K562 (cell line): Measurements from ENCODE around the gene FRMD4A. TPM values are rescaled to one million over a fixed set of nuclear protein-coding genes. Genes with fewer than 3 reads are reported as not detected.

Experiments used
- ATAC-seq: fragments of 200-7000 bp; cut with Tn5 transposase; 3 replicates; pipeline ENCODE4 v1.9.1; 2020; ENCODE audit warnings: moderate library complexity
- BruUV-seq: library from RNA; stranded (reverse); fragments of 400-500 nt; replicated peaks from 2 replicates; lab custom pipeline; 2021; lab: Mats Ljungman, UMichigan
- CTCF ChIA-PET: fragments of 300-600 bp; formaldehyde crosslinking; extraction: SDS; loops from one replicate; lab custom pipeline; 2021; ENCODE audit warnings: low intra/inter-chr PET ratio; lab: Yijun Ruan, JAX
- POLR2A ChIA-PET: fragments of 300-600, 350-650 bp; sonication (Branson Sonifier 250); formaldehyde crosslinking; extraction: SDS; loops from one replicate; lab custom pipeline; 2021; ENCODE audit warnings: antibody characterized with exemption, inconsistent platforms; lab: Yijun Ruan, JAX
- DNase-seq, 4 experiments: peaks; one replicate each; pipeline versions ENCODE4 v3.0.0 to v3.0.0-alpha.2; 2011 to 2018; ENCODE audit warnings: low spot score in 3 of 4, mixed read lengths in 3 of 4; ENCODE audit errors: extremely low read depth in 1 of 4
- FAIRE-seq: peaks from 2 replicates; lab custom pipeline; 2011; peaks lifted over from hg19 to GRCh38; lab: Jason Lieb, UNC
- H2AFZ ChIP-seq: 2 replicates; pipeline ENCODE4 v1.6.0; 2011; ENCODE audit warnings: low read depth, low read length, control low read depth, inconsistent platforms
- H3K27ac ChIP-seq: fragments of 200-600 bp; 3 replicates; pipeline ENCODE4 v1.8.0; 2011; ENCODE audit warnings: low read depth, mild to moderate bottlenecking, control low read depth, inconsistent platforms, low read length, moderate library complexity, mixed read lengths; ENCODE audit errors: extremely low read depth
- H3K27me3 ChIP-seq, 2 experiments: fragments of 300-600 bp in 1 of 2; 2 replicates in 1 of 2; 3 replicates in 1 of 2; pipeline versions ENCODE4 v1.6.0 to v1.8.0; 2011; ENCODE audit warnings: inconsistent platforms in 2 of 2, low read length in 2 of 2, mild to moderate bottlenecking in 1 of 2, mixed read lengths in 1 of 2, moderate library complexity in 1 of 2; ENCODE audit not compliant: control insufficient read depth in 2 of 2, insufficient read depth in 2 of 2
- H3K36me3 ChIP-seq: fragments of 300-600 bp; 3 replicates; pipeline ENCODE4 v1.8.0; 2011; ENCODE audit warnings: mild to moderate bottlenecking, low read length, inconsistent platforms; ENCODE audit not compliant: control insufficient read depth, insufficient read depth
- H3K4me1 ChIP-seq, 2 experiments: fragments of 200-600 bp in 1 of 2; replicated peaks in 1 of 2; 2 replicates in 1 of 2; 3 replicates in 1 of 2; pipeline versions ENCODE4 v1.5.1 to v1.8.0; 2011; ENCODE audit warnings: inconsistent platforms in 2 of 2, low read length in 2 of 2, mild to moderate bottlenecking in 1 of 2, mixed read lengths in 1 of 2, moderate library complexity in 1 of 2; ENCODE audit not compliant: control insufficient read depth in 2 of 2, insufficient read depth in 2 of 2
- H3K4me2 ChIP-seq: 2 replicates; pipeline ENCODE4 v1.6.1; 2011; ENCODE audit warnings: low read length, control low read depth, inconsistent platforms, mixed read lengths; ENCODE audit not compliant: insufficient read depth
- H3K4me3 ChIP-seq: fragments of 200-600 bp; sonication (generic), shearing (Covaris generic); 2 replicates; pipeline ENCODE4 v1.5.1; 2016; ENCODE audit warnings: control low read depth, inconsistent platforms
- H3K79me2 ChIP-seq: fragments of 200-600 bp; 3 replicates; pipeline ENCODE4 v1.8.0; 2011; ENCODE audit warnings: low read length, inconsistent platforms; ENCODE audit not compliant: control insufficient read depth, insufficient read depth
- H3K9ac ChIP-seq, 2 experiments: 2 replicates each; pipeline versions ENCODE4 v1.6.0 to v1.6.1; 2011; ENCODE audit warnings: low read depth in 2 of 2, low read length in 2 of 2, control low read depth in 1 of 2, inconsistent platforms in 1 of 2, mild to moderate bottlenecking in 1 of 2, mixed read lengths in 1 of 2; ENCODE audit not compliant: insufficient read depth in 1 of 2
- H3K9me1 ChIP-seq: one replicate; pipeline ENCODE4 v1.6.0; 2011; ENCODE audit warnings: inconsistent platforms, mild to moderate bottlenecking, low read length, moderate library complexity; ENCODE audit not compliant: control insufficient read depth, insufficient read depth
- H3K9me3 ChIP-seq: replicated peaks from 2 replicates; pipeline ENCODE4 v1.5.1; 2011; ENCODE audit warnings: low read depth, low read length, inconsistent platforms; ENCODE audit not compliant: control insufficient read depth, insufficient read depth
- H4K20me1 ChIP-seq: replicated peaks from 2 replicates; pipeline ENCODE4 v1.6.1; 2011; ENCODE audit warnings: low read length, inconsistent platforms, mixed read lengths; ENCODE audit not compliant: control insufficient read depth, insufficient read depth
- BACH1 ChIP-seq: fragments of 200-800 bp; sonication (Bioruptor generic); IDR thresholded peaks from 2 replicates; pipeline ENCODE4 v1.6.1; 2016; ENCODE audit warnings: missing genetic modification characterization, missing compliant biosample characterization
- BRD9 ChIP-seq: fragments of 450-650 bp; IDR thresholded peaks from 2 replicates; pipeline ENCODE4 v1.6.1; 2018; ENCODE audit warnings: low read depth; ENCODE audit not compliant: partially characterized antibody
- E2F8 ChIP-seq: fragments of 450-650 bp; IDR thresholded peaks from 2 replicates; pipeline ENCODE4 v1.7.1; 2018; ENCODE audit warnings: mild to moderate bottlenecking, low read depth; ENCODE audit not compliant: partially characterized antibody
- FOXM1 ChIP-seq, 2 experiments: fragments of 450-650 bp in 1 of 2; sonication (generic) in 1 of 2; formaldehyde crosslinking in 1 of 2; IDR thresholded peaks; 2 replicates each; pipeline versions ENCODE4 v1.6.1 to v1.9.0; 2017 to 2022; ENCODE audit warnings: low read depth in 2 of 2, mild to moderate bottlenecking in 2 of 2, missing genetic modification reagents in 1 of 2, moderate library complexity in 1 of 2
- KLF16 ChIP-seq: IDR thresholded peaks from 2 replicates; pipeline ENCODE4 v1.6.1; 2016; ENCODE audit warnings: antibody characterized with exemption
- MAFG ChIP-seq: fragments of 450-650 bp; conservative IDR thresholded peaks from 2 replicates; pipeline ENCODE4 v1.6.1; 2016; ENCODE audit warnings: missing genetic modification characterization, missing compliant biosample characterization
- NR2C1 ChIP-seq, 2 experiments: fragments of 450-650 bp; IDR thresholded peaks; 2 replicates each; pipeline ENCODE4 v1.6.1; 2017; ENCODE audit warnings: mild to moderate bottlenecking in 2 of 2, antibody characterized with exemption in 1 of 2, inconsistent platforms in 1 of 2, missing compliant biosample characterization in 1 of 2, missing genetic modification characterization in 1 of 2
- SPI1 ChIP-seq: IDR thresholded peaks from 2 replicates; pipeline ENCODE4 v1.6.1; 2011; ENCODE audit warnings: low read depth, low read length, control low read depth, borderline replicate concordance
- ZFP30 ChIP-seq: fragments of 250-450 bp; sonication (Bioruptor Pico); IDR thresholded peaks from 2 replicates; pipeline ENCODE4 v1.8.0; 2022; ENCODE audit warnings: moderate library complexity, mild to moderate bottlenecking, inconsistent platforms, borderline replicate concordance
- ZNF280B ChIP-seq: fragments of 250-450 bp; sonication (Bioruptor Pico); IDR thresholded peaks from 2 replicates; pipeline ENCODE4 v1.5.1; 2021; ENCODE audit warnings: mild to moderate bottlenecking
- ZNF445 ChIP-seq: fragments of 250-450 bp; sonication (Bioruptor Pico); IDR thresholded peaks from 2 replicates; pipeline ENCODE4 v1.4.0; 2020; ENCODE audit warnings: low read depth, mild to moderate bottlenecking, moderate library complexity
- ZNF561 ChIP-seq: fragments of 450-650 bp; formaldehyde crosslinking; conservative IDR thresholded peaks from 2 replicates; pipeline ENCODE4 v1.4.0; 2020; ENCODE audit warnings: mild to moderate bottlenecking, moderate library complexity
- ZNF699 ChIP-seq: fragments of 250-450 bp; sonication (Bioruptor Pico); IDR thresholded peaks from 2 replicates; pipeline ENCODE4 v1.8.0; 2021; ENCODE audit warnings: mild to moderate bottlenecking, moderate library complexity; ENCODE audit not compliant: insufficient replicate concordance
- ZZZ3 ChIP-seq: fragments of 450-650 bp; IDR thresholded peaks from 2 replicates; pipeline ENCODE4 v1.6.1; 2016; ENCODE audit warnings: antibody characterized with exemption, mild to moderate bottlenecking, moderate library complexity
- WGBS: fragments of 100-300 bp; shearing (Covaris generic); methylation state at CpG from one replicate; pipeline ENCODE4 v1.1.6; 2016; ENCODE audit warnings: low coverage, mixed read lengths; ENCODE audit not compliant: insufficient coverage; ENCODE audit errors: missing lambda C conversion rate; 5-methylcytosine and 5-hydroxymethylcytosine counted together
- in situ Hi-C: fragments of 300-500 bp; cut with MboI; formaldehyde crosslinking; loops from 4 replicates; pipeline ENCODE4 v1.15.0; 2018; ENCODE audit warnings: inconsistent platforms, mixed read lengths
- intact Hi-C: fragments of 100-400 bp; cut with micrococcal nuclease; formaldehyde crosslinking; loops from 2 replicates; pipeline ENCODE4 v1.14.2; 2022
- polyA plus RNA-seq, 8 experiments: library from polyadenylated mRNA; depleted of rRNA in 4 of 8; stranded (reverse) in 5 of 8; unstranded in 3 of 8; fragments of >200 nt; fragmentation: Nextera tagmentation in 2 of 8; fragmentation: Illumina TruSeq in 1 of 8; extraction: Ambion mirVana in 2 of 8; extraction: Trizol in 1 of 8; gene quantifications; 2 replicates each; pipeline versions ENCODE4 v1.2.1 to v1.2.3, GENCODE V29; 2011 to 2014; ENCODE audit warnings: inconsistent platforms in 1 of 8, missing spikeins in 1 of 8
- total RNA-seq, 7 experiments: library from RNA; depleted of rRNA in 6 of 7; stranded (reverse); fragments of >200 nt in 6 of 7; fragmentation: Illumina TruSeq in 2 of 7; extraction: Trizol in 2 of 7; gene quantifications; 2 replicates each; pipeline versions ENCODE4 v1.2.1 to v1.2.3, GENCODE V29; 2011 to 2021; ENCODE audit warnings: low replicate concordance in 1 of 7
- TF ChIP-seq, protein P1 (sequence below): sonication (generic); formaldehyde crosslinking; IDR thresholded peaks from 2 replicates; pipeline ENCODE4 v1.8.0; 2022; ENCODE audit warnings: mild to moderate bottlenecking, low read depth, missing genetic modification reagents

FRMD4A gene
- total and polyA plus RNA-seq, 9 of the 15 experiments (the other 6 are each of a cell fraction or from before 2014, with no cell fraction given), result 0.80 to 5.2 (median 3.0) TPM

- ATAC-seq (no peak), DNase-seq (no peak)
- Histone ChIP-seq H2AFZ (no peak overlapping the region), H3K4me3 (no peak overlapping the region), H3K36me3 (no peaks in the 10 kb centered on the region), H3K4me2 (no peak overlapping the region)
- BruUV-seq, result no TSS peak
- in situ Hi-C loops, result no loop called here
- TF ChIP-seq ZZZ3, result no peak
- no peak for TF ChIP-seq E2F8
- TF ChIP-seq ZFP30 (CRISPR knock-in tag), result no peak
- no peak for TF ChIP-seq ZNF561
- TF ChIP-seq SPI1, result no peak
- TF ChIP-seq KLF16, result no peak
- no peak for TF ChIP-seq FOXM1 (IDR thresholded peaks at IDR 0.05; ENCODE audit: low read depth)
- no peak for TF ChIP-seq FOXM1 (CRISPR knock-in tag; IDR thresholded peaks at IDR 0.05; ENCODE audit: low read depth)
- no peak for TF ChIP-seq ZNF699 (CRISPR knock-in tag)
- no peak for TF ChIP-seq BRD9
- no peak for TF ChIP-seq MAFG (tag)
- TF ChIP-seq NR2C1 (IDR thresholded peaks at IDR 0.05), result no peak
- TF ChIP-seq NR2C1 (tag; IDR thresholded peaks at IDR 0.05), result no peak
- no peak for TF ChIP-seq ZNF445 (CRISPR knock-in tag)
- TF ChIP-seq, protein P1, sequence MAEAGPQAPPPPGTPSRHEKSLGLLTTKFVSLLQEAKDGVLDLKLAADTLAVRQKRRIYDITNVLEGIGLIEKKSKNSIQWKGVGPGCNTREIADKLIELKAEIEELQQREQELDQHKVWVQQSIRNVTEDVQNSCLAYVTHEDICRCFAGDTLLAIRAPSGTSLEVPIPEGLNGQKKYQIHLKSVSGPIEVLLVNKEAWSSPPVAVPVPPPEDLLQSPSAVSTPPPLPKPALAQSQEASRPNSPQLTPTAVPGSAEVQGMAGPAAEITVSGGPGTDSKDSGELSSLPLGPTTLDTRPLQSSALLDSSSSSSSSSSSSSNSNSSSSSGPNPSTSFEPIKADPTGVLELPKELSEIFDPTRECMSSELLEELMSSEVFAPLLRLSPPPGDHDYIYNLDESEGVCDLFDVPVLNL (CRISPR knock-in tag), result no peak
- TF ChIP-seq BACH1 (tag), result no peak
- no peak for TF ChIP-seq ZNF280B (CRISPR knock-in tag)
- TF ChIP-seq, all 486 proteins: peak for 0
- Histone ChIP-seq H3K27me3 (no peaks in the 10 kb centered on the region; a peak in 1 of 5 replicates), H3K9me3 (no peaks in the 10 kb centered on the region), H4K20me1 (no peaks in the 10 kb centered on the region), H3K9ac (no peak overlapping the region), H3K4me1 (no peaks in the 10 kb centered on the region), H3K79me2 (no peaks in the 10 kb centered on the region), H3K27ac (no peak overlapping the region), H3K9me1 (no peaks in the 10 kb centered on the region)
- POLR2A ChIA-PET, result no interaction called here
- CTCF ChIA-PET, result no interaction called here
- no peak for FAIRE-seq
- WGBS, result 3% methylated on average over 5 of the region's 5 CpGs
- intact Hi-C loops, result no loop called here
Measured at GRCh38 chr10:14304046-14304445, 26.7 kb downstream of the FRMD4A start.
